ENCODE measurements around the gene ZNF112. TPM values are rescaled to one million over a fixed set of nuclear protein-coding genes. Genes with fewer than 3 reads are reported as not detected.
"Not testable (repeated sequence)": the region's sequence is repeated elsewhere in the genome, so short reads cannot be mapped to it uniquely, and the experiment has no call there.

ZNF112 gene
- total RNA-seq, result 24.8 TPM

DNA sequence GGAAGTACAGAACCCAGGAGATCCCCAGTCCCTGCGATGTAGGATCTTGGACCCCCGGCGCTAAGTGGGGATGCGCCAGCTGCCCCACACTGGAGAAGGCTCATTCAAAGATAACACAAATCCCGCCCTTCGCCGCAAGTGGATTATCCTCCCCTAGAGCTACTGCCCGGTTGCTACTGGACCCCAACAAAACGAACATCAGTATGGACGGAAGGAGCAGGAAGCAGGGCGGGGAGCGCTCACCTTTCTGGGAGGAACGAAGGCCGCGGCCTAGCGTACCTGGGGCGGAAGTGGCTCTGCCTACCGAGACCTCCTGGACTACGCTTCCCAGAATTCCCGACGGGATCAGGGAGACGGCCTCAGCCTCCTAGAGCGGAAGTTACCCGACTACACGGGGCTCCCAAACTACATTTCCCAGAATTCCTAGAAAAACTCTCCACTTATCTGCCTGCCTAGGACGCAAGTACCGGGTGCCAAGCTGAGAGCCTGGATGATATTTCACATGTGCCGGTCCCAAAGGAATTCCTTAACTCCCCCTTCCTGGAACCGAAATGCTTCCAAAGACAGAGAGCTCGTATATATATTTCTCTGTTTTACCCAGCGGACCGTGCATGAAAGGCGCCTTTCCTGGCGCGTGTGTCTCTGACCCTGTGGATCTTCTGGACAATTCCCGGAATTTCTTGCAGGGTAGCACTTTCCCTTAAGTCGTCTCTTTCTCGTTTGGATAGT, at the start of gene ZNF112:
ZNF112 (minus strand) TSS at position 298 of the 729 bp plus-strand sequence. CDS start 16,141 bp downstream, outside the sequence.
- DNase-seq, result peak; percentile 90

DNA sequence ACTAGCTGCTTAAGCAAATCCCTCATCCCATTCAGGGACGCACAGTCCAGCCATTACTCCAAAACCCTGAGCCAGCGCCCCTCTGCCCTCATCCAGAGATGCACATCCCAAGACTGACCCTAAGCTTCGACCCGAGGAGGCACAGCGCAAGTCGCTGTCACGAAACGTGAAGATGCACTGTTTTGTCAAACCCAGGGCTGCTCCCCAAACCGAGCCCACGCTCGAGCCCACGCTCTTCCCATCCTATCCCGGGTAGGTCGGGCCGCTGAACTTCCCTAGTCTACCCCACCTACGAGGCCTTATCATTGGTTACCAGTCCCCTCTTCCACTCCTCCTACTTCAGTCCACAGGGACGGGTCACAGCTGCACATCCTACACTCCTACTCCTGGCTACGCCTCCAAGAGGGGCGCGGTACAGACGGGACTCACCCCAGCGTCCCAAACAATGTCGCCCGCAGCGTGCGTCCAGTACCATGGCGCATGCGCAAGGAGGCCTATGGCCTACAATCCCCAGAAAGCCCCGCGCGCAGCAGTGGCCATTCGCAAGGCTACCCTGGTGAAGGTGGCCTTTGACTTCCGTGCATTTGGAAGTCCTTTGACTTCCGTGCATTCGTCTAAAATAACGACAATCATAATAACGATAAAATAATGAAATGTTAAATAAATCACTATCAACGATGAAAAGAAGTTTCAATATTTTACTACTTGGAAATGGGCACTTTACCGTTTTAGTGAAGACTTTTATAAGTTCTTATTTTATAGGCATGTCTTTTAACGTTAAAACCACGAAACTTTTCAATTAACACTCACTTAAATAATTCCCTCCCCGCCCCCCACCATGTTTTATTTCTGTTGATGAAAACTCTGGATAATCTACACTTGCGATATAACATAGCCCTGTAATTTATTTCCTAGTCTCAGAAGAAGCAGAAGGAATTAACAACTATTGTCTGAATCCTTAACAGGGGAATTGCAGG, 44.9 kb upstream of the ZNF112 start, which contains the start of gene ZNF285:
ZNF285 (minus strand) TSS at position 470 of the 977 bp plus-strand sequence. CDS start 4,395 bp downstream, outside the sequence.
- no peak for DNase-seq

DNA sequence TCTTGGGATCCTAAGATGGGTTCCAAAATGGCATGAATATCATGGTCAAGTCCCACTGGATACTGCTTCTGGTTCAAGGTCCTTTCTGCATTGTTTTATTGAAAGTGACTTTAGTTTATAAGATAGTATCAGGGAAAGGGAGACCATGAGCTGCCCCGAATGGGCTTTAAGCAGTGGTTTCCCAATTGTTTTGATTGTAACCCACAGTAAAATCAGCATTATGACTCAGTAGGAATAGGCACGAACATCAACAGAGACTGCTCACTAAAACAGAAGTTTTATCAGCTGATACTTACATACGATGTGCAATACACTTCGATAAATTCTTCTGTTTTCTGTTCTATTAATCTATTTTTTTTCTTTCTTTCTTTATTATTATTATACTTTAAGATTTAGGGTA, 32.8 kb upstream of the ZNF112 start:
- DNase-seq, result not testable (repeated sequence)

DNA sequence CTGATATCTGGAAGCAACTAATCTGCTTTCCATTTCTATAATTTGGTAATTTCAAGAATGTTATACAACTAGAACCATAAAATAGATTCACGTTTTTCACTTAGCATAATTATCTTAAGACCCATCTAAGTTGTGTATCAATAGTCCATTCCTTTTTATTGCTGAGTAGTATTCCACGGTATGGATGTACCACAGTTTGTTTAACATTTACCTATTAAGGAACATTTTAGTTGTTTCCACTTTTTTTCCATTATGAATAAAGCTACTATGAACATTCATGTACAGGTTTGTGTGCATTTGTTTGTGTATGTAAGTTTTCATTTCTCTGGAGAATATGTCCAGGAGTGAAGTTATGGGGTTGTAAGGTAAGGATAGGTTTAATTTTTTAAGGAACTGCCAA, 18.3 kb upstream of the ZNF112 start:
- no peak for DNase-seq

DNA sequence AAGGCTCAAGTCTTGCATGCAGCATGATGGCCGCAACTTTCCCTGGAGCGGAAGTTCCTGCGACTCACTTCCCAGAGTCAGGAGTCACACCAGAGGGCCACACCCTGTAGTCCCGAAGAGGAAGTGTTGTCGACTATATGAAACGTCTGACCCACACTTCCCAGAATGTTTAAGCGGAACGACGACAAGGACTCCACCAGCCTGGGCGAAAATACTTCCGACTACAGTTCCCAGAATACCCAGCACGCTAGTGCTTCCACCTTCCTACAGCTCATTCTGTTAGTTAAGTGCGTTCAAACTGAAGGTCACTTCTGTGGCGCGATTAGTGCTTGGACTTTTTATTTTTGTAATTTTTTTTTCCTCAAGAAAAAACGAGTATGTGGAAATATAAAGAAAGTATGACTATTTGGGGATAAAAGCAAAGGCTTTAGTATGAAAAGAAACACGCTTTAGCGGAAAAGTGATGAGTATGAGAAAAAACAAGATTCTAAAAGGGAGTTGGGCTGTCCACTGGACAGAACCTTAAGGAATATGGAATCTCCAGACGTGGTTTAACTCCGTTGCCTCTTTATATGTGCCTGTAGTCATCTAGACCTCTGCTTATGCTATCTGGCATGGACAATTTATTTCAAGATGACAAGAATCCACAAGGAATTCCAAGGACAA, 15.5 kb upstream of the ZNF112 start:
- DNase-seq, result no peak

DNA sequence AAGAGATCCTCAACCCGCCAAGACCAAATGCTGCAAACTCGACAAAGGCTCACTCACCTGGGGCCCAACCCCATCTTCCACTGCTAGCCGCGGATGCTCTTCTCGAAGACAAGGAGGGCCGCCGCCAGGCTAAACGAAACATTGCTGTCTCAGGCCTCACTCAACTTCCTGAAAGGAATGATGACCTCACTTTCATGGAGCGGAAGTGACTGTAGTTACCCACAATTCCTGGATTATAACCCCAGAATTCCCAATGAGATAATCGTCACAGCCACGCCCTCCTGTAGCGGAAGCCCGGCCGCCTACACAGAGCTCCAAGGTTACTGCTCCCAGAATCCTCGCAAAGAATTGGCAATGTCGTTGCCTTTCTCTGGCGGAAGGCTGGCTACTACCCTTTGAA, 10.5 kb upstream of the ZNF112 start:
- no peak for DNase-seq

DNA sequence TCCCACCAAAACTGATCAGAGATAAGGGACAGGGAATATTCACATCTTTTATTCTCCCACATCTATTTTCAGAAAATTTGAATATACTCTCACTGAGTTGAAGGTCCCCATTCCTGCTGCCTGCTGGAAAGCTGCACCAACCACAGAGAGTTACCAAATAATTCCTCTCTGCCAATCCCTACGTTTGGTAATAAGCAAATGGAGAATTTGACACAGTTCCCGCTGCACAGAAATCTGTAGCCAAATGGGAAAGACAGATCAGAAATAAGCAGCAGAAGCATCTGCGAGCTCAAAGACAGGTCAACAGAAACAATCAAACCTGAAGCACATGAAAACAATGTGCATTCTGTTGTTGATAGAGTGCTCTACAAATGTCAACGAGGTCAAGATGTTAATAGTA, 9.9 kb downstream of the ZNF112 start:
- DNase-seq, result no peak

DNA sequence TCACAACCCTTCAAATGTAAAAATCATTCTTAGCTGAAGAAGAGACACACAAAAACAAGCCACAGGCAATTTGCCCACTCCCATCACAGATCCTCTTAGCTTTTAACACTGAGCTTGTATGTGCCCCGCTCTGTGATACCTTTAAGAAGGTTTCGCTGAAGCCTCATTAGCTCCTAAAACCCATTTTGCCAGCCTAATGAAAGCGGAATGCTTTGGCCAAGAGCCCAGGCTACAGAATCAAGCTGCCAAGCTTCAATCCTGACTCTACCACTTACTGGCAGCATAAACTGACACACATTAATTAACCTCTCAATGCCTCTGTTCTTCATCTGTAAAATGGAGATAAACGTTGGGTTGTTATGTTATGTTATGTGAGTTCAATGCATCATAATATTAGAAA, 10.5 kb downstream of the ZNF112 start:
- DNase-seq, result no peak

DNA sequence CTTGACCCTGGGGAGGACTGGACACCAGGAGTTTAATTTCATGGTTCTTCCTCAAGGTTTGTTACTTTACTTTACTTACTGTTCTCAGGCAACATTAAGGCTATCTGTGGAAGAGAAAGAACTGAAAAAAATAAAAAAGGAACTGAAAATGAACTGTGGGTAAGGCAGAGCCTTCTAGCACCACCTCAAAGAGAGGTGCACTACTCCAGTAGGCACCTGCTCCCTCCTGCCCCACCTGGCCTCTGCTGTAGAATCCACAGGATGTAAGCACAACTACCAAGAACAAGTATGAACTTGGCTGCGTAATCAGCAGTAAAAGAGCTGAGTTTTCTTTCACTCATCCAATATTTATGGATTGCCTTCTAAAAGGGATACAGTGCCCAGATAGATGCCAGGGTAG, 12.2 kb downstream of the ZNF112 start:
- no peak for DNase-seq

DNA sequence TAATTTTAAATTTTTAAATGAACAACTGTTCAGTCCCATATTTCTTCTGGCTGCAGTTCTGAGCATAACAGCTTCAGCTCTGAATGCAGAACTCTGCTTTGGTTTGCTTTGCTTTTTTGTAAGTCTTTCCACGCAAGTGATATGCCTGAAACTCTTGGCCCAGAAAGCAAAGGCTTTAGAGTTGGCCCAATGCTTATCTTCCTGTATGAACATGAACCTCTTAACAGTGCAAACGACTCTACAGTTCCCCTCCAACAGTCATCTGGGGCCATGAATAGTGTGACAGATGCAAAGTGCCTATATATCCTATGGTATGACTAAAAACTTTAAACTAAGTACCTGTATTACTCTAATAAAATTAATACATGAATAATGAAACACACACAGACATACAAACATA, 14.7 kb downstream of the ZNF112 start:
- no peak for DNase-seq

DNA sequence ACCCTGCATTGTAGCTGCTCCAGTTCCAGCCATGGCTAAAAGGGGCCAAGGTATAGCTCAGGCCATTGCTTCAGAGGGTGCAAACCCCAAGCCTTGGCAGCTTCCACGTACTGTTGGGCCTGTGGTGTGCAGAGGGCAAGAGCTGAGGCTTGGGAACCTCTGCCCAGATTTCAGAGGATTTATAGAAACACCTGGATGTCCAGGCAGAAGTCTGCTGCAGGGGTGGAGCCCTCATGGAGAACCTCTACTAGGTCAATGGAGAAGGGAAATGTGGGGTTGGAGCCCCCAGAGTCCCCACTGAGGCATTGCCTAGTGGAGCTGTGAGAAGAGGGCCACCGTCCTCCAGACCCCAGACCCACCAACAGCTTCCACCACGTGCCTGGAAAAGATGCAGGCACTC, 21.8 kb downstream of the ZNF112 start:
- not testable (repeated sequence) for DNase-seq

DNA sequence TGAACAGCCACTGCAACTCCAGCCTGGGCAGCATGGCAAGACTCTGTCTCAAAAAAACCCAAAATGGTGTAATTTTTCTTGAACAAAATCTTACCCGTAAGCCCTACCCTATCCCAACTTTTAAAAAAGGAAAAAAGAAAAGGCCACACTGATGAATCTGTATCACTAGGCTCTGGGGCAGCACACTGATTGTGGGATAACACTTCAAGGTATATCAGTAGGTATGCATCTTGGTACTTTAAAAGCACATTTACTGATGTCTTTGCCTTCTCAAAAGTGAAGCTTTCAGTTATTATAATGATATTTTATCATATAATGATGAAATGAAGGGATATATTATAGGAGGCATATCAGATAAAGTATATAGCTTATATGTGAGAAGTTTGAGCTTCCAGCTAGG, 24.3 kb downstream of the ZNF112 start:
- no peak for DNase-seq

DNA sequence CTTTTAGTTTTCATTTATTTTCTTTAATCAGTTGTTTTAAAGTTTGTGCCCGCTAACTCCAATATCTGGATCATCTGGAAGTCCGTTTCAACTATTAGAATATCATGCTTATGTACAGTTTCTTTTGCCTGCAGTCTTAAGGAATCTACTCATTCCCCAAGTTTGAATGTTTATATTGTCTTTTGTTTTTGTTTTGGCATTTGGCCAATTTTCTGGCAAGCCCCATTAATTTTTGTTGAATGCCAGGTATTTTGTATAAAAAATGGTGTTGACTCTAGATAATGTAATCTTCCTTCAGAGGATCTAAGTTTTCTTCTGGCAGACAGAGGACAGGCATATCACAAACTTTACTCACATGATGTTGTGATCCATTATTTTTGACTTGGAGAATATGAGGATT, 40.6 kb downstream of the ZNF112 start:
- no peak for DNase-seq

DNA sequence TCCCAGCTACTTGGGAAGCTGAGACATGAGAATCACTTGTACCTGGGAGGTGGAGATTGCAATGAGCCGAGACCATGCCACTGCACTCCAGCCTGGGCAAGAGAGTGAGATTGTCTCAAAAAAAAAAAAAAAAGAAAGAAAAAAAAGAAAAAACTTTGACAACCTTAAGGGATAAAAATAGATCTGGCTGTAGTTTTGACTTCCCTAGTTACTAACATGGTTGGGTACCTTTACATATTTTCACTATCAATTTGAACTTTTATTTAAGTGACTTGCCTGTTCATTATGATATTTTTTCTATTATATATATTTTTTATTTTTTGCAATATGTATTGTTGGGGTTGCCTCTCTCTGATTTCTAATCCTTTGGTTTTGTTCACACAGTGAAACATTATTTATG, 43.2 kb downstream of the ZNF112 start:
- no peak for DNase-seq

DNA sequence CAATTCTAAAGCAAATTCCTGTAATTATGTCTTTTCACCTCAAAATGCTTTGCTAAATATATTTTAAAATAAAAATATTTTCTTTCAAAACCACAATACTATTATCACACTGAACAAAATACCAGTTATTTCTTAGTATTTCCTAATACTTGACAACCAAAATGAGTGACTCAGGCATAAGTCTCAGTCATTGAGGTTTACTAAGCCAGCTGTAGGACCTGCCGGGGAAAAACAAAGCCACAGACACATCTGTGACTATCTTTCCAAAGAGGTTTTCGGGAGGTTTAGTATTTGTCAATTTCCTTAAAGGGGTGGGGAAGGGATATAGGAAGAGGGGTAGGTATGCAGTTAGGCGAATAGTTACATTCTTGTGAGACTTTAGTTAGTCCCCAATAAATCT, 48.5 kb downstream of the ZNF112 start:
- no peak for DNase-seq

DNA sequence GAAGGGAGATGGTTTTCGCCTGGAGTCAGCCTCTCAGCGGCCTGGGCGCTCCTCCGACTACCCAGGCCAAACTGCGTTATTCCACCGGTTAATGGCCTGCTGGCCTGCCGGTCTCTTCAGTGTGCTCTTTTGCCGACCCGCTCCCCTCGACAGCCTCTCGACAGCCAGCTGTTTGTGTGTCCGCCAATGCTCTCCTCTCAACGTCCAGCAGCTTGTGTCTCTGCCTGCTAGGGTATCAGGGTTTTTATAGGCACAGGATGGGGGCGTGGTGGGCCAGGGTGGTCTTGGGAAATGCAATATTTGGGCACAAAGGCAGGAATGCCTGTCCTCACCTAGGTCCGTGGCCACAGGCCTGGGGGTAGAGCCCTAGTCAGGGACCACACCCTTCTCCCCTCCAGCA, 50.2 kb downstream of the ZNF112 start:
- DNase-seq, result no peak

DNA sequence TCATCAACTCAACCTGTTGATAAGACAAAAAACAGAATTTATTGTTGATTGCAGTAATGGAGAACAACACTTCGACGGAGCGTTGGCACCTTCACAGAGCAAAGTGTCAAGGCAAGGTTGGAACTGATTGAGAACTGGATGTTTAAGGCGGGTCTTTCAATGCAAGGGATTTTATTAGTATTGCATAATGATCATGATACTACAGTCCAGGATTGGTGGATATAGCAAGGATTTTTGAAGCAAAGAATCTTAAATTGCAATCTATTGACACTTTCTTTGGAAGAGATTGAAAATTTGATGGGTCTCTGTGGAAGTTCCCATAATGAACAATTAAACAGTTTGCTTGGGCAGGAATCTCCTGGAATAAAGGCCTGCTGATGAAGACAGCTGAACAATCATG, 51.0 kb downstream of the ZNF112 start:
- DNase-seq, result no peak

DNA sequence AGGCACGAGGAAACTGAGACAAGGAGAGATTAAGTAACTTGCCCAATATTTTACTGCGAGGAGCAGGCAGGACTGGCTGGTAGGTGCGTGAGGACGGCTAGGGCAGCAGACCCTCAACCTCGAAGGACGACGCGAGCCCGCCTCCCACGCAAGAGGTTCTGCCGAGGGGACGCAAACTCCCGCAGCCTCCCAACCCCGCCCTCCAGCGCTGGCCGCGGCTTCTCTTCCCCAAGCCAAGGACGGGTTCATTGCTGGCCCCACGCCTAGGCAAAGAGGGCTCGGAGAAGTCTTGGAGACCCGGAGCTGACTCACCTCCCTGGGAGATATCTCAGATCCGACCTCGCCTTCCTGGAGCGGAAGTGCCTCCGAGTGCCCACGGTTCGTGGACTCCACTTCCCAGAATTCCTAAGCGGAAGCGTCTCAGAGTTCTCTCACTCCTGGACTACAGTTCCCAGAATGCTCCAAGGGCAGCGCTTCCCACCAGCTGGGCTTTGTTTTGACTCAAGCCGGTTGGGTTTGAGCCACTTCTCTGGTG, 51.8 kb downstream of the ZNF112 start, which contains the start of gene ZNF235:
ZNF235 (minus strand) TSS at position 367 of the 535 bp plus-strand sequence. CDS start 1,621 bp downstream, outside the sequence.
- DNase-seq, result peak; percentile 91

DNA sequence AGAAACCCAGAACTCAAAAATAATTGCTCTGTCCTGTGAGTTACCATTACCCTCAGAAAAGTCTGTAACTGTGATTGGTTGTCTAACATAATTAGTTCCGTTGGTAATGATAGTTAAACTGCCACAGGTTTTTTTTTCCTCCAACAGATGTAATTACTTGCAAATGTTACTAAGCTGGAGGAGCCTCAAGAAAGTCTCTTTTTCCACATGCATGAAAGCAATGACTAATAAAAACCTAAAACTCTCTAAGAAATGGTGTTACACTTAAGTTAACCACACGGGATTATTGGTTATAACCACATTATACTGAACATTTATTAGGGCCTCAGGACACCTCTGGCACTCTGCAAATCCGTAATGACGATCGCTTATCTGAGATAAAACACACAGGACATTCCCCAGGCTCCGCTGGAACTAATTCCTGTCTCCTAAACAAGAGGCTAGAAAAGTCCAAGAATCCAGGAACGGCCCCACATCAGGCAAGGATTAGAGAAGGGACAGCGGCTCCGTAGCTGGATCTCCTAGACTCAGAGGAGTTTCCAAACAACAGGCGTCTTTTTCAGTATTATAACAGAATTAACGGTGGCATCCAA, 52.4 kb downstream of the ZNF112 start:
- no peak for DNase-seq

DNA sequence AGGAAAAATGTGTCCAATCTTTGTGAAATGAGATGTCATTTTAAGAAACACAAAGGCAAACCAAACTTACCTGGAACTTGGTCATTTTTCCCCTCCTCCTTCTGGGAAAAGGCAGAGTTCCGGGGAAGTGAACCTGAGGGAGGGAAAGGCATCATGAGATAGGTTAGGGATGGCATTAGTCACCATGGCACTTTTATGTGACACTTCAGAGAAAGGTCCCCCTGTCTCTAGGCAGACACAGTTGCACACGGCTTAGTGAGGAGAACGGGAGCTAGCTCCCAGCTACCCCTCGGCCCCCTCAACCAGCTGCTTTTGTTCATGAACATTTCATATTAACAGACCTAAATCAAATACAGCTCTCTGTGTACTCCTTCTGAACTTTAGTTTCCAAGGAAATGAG, 53.2 kb downstream of the ZNF112 start:
- DNase-seq, result no peak

DNA sequence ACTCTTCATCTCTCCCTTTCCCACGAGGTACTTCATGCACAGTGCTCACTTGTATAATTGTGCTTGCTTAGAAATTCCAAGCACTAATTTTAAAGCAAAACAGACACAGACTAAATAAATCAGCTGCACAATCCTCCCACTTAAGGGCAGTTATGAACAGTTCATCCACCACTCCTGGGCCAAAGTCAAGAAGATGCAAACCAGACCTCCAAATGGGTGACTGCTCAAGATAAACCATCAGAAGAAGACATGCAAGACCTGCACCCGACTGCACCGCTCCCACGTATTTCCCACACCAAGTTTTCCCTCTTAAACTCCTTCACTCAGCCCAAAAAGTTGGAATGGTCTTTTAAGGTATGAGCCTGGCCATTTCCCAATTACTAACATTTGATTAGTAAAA, 71.5 kb downstream of the ZNF112 start:
- no peak for DNase-seq

DNA sequence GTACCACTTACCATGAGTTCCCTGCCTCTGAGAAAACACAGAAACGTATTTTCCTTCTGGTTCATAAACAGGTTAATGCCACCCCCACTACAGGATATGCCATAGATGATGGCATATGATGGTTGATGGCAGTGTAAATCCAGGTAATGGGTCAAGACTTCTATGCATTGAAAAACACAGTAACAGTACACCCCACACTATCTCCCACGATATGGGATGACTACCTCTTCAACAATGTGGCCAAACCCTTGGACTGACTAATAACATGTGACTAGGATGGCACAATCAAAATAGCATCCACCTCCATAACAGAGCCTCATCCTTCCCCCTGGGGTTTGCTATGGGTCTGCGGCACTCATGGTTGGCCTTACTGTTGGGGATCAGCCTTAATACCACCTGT, 73.6 kb downstream of the ZNF112 start:
- no peak for DNase-seq
